ENCODE measurements around the gene CDX1.

Gene CDX1

GRCh38 chr5:150176745-150177477 is 10.3 kb downstream of the CDX1 start:
- Histone ChIP-seq H3K9ac (ENCODE audit: low read length) (no peak overlapping the region), H3K4me1 (ENCODE audit: control insufficient read depth, insufficient read depth, low read length) (no peaks in the 10 kb centered on the region), H3K36me3 (ENCODE audit: control insufficient read depth, insufficient read depth, low read length) (no peaks in the 10 kb centered on the region), H3K27me3 (ENCODE audit: control insufficient read depth, insufficient read depth, low read length) (no peaks in the 10 kb centered on the region), H3K4me3 (ENCODE audit: low read length) (no peak overlapping the region), H3K27ac (ENCODE audit: low read depth, low read length) (no peak overlapping the region)

DNA sequence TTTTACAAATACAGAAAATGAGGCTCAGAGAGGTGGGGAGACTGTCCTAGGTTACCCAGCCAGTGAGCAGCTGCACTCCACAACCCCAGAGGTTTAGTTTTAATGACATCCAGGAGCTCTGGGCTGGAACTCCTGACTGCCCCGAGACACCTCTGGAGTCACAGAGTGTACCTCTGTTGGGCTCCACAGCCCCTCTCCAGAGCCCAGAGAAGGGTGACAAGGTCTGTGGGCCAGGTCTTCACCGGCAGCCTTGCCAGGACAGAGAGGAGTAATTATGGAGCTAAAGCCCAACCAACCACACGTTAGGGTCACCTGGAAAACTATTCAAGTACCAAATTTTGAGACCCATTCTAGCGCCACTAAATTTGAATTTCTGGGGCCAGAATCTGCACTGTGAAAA is 11.1 kb downstream of the CDX1 start:
- no peak overlapping the region for H3K27ac ChIP-seq (ENCODE audit: low read depth, low read length)
- H3K4me1 ChIP-seq (ENCODE audit: control insufficient read depth, insufficient read depth, low read length), result no peaks in the 10 kb centered on the region
- H3K9ac ChIP-seq (ENCODE audit: low read length), result no peak overlapping the region
- H3K27me3 ChIP-seq (ENCODE audit: control insufficient read depth, insufficient read depth, low read length), result no peaks in the 10 kb centered on the region
- no peaks in the 10 kb centered on the region for H3K36me3 ChIP-seq (ENCODE audit: control insufficient read depth, insufficient read depth, low read length)
- H3K4me3 ChIP-seq (ENCODE audit: low read length), result no peak overlapping the region

- no peak overlapping the region for H3K27ac ChIP-seq (ENCODE audit: low read depth, low read length)
- H3K36me3 ChIP-seq (ENCODE audit: control insufficient read depth, insufficient read depth, low read length), result no peaks in the 10 kb centered on the region
- no peaks in the 10 kb centered on the region for H3K27me3 ChIP-seq (ENCODE audit: control insufficient read depth, insufficient read depth, low read length)
- H3K4me3 ChIP-seq (ENCODE audit: low read length), result no peak overlapping the region
- no peaks in the 10 kb centered on the region for H3K4me1 ChIP-seq (ENCODE audit: control insufficient read depth, insufficient read depth, low read length)
- H3K9ac ChIP-seq (ENCODE audit: low read length), result no peak overlapping the region
Measured at GRCh38 chr5:150178262-150178661, 11.7 kb downstream of the CDX1 start.

DNA sequence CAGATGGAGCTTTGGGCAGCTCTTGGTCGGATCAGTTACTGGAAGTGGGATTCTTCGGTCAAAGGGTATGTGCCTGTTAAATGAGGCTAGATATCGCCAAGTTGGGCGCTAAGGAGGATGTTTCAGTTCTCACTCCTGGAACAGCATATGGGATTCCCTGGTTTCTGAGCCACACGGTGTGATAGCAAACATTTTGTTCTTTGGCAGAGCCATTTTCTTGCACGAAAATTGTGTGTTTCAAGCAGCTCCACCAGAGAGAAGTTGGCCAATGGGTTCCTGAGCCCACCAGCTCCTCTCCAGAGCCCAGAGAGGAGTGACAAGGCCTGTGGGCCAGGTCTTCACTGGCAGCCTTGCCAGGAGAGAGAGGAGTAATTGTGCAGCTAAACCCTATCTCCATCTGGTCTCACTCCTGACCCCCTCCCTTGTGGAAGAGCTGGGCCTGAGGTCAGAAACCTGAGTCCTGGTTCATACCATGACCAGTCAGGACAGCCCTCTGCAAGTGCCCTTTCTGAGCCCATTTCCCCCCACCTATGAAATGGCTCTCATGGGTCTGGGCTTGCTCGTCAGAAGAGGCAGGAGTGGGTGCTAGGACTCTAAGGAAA is 12.5 kb downstream of the CDX1 start:
- Histone ChIP-seq H3K4me1 (ENCODE audit: control insufficient read depth, insufficient read depth, low read length) (no peaks in the 10 kb centered on the region), H3K36me3 (ENCODE audit: control insufficient read depth, insufficient read depth, low read length) (no peaks in the 10 kb centered on the region), H3K4me3 (ENCODE audit: low read length) (no peak overlapping the region), H3K9ac (ENCODE audit: low read length) (no peak overlapping the region), H3K27ac (ENCODE audit: low read depth, low read length) (no peak overlapping the region), H3K27me3 (ENCODE audit: control insufficient read depth, insufficient read depth, low read length) (no peaks in the 10 kb centered on the region)

- Histone ChIP-seq H3K4me3 (ENCODE audit: low read length) (no peak overlapping the region), H3K27ac (ENCODE audit: low read depth, low read length) (peak overlapping the region; percentile 7), H3K9ac (ENCODE audit: low read length) (no peak overlapping the region), H3K4me1 (ENCODE audit: control insufficient read depth, insufficient read depth, low read length) (no peaks in the 10 kb centered on the region), H3K27me3 (ENCODE audit: control insufficient read depth, insufficient read depth, low read length) (no peaks in the 10 kb centered on the region), H3K36me3 (ENCODE audit: control insufficient read depth, insufficient read depth, low read length) (no peaks in the 10 kb centered on the region)
Measured at GRCh38 chr5:150180241-150181026, 13.9 kb downstream of the CDX1 start.

- Histone ChIP-seq H3K9ac (ENCODE audit: low read length) (no peak overlapping the region), H3K4me3 (ENCODE audit: low read length) (no peak overlapping the region), H3K27me3 (ENCODE audit: control insufficient read depth, insufficient read depth, low read length) (no peaks in the 10 kb centered on the region), H3K27ac (ENCODE audit: low read depth, low read length) (no peak overlapping the region), H3K4me1 (ENCODE audit: control insufficient read depth, insufficient read depth, low read length) (no peaks in the 10 kb centered on the region), H3K36me3 (ENCODE audit: control insufficient read depth, insufficient read depth, low read length) (no peaks in the 10 kb centered on the region)
Measured at GRCh38 chr5:150181027-150181426, 14.4 kb downstream of the CDX1 start.

DNA sequence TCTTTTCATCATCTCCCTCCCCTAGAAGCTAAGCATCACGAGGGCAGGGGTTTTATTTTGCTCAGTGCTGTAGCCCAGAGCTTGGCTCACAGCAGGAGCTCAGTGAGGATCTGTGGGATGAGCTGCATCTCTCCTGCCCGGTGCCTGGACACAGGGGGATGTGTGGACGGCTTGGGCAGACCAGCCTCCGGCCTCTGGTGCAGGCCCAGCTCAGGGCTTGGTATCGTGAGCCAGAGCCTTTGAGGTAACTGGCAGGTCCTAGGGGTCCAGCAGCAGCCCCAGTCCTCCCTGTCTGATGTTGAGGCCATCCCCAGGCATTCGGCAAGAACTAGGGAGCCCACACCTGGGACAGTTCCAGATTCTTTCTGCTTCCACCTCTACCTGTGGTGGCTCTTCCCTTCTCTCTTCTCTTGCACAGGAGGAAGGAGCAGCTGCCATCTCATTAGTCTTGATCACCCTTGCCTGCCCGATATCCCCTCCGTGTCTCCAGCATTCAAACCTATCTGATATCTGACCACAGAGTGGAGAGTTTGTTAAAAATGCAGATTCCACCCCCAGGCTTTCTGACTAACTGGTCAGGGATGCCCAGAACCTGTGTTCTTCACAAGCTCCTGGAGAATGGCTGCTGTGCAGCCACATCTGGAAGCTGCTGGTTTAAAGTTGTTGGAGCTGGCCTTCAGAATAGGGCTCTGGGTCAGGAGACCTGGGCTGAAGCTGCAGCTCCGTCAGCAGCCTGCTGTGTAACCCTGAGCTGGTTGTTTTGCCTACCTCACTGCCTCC is 15.4 kb downstream of the CDX1 start:
- no peak overlapping the region for H3K27ac ChIP-seq (ENCODE audit: low read depth, low read length)
- H3K4me3 ChIP-seq (ENCODE audit: low read length), result no peak overlapping the region
- H3K4me1 ChIP-seq (ENCODE audit: control insufficient read depth, insufficient read depth, low read length), result no peaks in the 10 kb centered on the region
- no peaks in the 10 kb centered on the region for H3K36me3 ChIP-seq (ENCODE audit: control insufficient read depth, insufficient read depth, low read length)
- no peak overlapping the region for H3K9ac ChIP-seq (ENCODE audit: low read length)
- no peaks in the 10 kb centered on the region for H3K27me3 ChIP-seq (ENCODE audit: control insufficient read depth, insufficient read depth, low read length)

DNA sequence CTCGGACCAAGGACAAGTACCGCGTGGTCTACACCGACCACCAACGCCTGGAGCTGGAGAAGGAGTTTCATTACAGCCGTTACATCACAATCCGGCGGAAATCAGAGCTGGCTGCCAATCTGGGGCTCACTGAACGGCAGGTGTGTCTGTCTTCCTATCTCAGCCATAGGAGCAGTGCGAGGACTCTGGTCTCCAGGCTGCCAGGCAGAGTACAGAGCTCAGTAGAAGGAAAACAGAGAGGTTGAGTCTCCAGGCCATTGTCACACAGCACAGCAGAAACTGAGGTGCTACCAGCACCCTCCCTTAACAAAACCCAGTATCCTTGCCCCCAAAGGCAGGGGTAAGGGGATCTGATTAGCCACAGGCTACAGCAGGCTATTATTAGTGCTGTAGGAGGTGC is 16.2 kb downstream of the CDX1 start:
- Histone ChIP-seq H3K27me3 (ENCODE audit: control insufficient read depth, insufficient read depth, low read length) (no peaks in the 10 kb centered on the region), H3K4me3 (ENCODE audit: low read length) (no peak overlapping the region), H3K4me1 (ENCODE audit: control insufficient read depth, insufficient read depth, low read length) (no peaks in the 10 kb centered on the region), H3K36me3 (ENCODE audit: control insufficient read depth, insufficient read depth, low read length) (no peaks in the 10 kb centered on the region), H3K27ac (ENCODE audit: low read depth, low read length) (no peak overlapping the region), H3K9ac (ENCODE audit: low read length) (no peak overlapping the region)

DNA sequence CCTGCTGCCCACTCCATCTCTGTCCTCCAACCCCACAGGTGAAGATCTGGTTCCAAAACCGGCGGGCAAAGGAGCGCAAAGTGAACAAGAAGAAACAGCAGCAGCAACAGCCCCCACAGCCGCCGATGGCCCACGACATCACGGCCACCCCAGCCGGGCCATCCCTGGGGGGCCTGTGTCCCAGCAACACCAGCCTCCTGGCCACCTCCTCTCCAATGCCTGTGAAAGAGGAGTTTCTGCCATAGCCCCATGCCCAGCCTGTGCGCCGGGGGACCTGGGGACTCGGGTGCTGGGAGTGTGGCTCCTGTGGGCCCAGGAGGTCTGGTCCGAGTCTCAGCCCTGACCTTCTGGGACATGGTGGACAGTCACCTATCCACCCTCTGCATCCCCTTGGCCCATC is 16.9 kb downstream of the CDX1 start:
- H3K9ac ChIP-seq (ENCODE audit: low read length), result no peak overlapping the region
- H3K36me3 ChIP-seq (ENCODE audit: control insufficient read depth, insufficient read depth, low read length), result no peaks in the 10 kb centered on the region
- H3K27me3 ChIP-seq (ENCODE audit: control insufficient read depth, insufficient read depth, low read length), result no peaks in the 10 kb centered on the region
- H3K27ac ChIP-seq (ENCODE audit: low read depth, low read length), result no peak overlapping the region
- no peak overlapping the region for H3K4me3 ChIP-seq (ENCODE audit: low read length)
- no peaks in the 10 kb centered on the region for H3K4me1 ChIP-seq (ENCODE audit: control insufficient read depth, insufficient read depth, low read length)

GRCh38 chr5:150184006-150184405 is 17.4 kb downstream of the CDX1 start:
- Histone ChIP-seq H3K36me3 (ENCODE audit: control insufficient read depth, insufficient read depth, low read length) (no peaks in the 10 kb centered on the region), H3K4me1 (ENCODE audit: control insufficient read depth, insufficient read depth, low read length) (no peaks in the 10 kb centered on the region), H3K4me3 (ENCODE audit: low read length) (no peak overlapping the region), H3K27ac (ENCODE audit: low read depth, low read length) (no peak overlapping the region), H3K27me3 (ENCODE audit: control insufficient read depth, insufficient read depth, low read length) (no peaks in the 10 kb centered on the region), H3K9ac (ENCODE audit: low read length) (no peak overlapping the region)

GRCh38 chr5:150184990-150185912 is 18.7 kb downstream of the CDX1 start:
- H3K9ac ChIP-seq (ENCODE audit: low read length), result no peak overlapping the region
- H3K4me3 ChIP-seq (ENCODE audit: low read length), result no peak overlapping the region
- no peak overlapping the region for H3K27ac ChIP-seq (ENCODE audit: low read depth, low read length)

More at GRCh38 chr5:150184990-150185912, 18.7 kb downstream of the CDX1 start:
- no peaks in the 10 kb centered on the region for H3K4me1 ChIP-seq (ENCODE audit: control insufficient read depth, insufficient read depth, low read length)
- no peaks in the 10 kb centered on the region for H3K36me3 ChIP-seq (ENCODE audit: control insufficient read depth, insufficient read depth, low read length)
- peaks cover 9% of the 10 kb centered on the region for H3K27me3 ChIP-seq (ENCODE audit: control insufficient read depth, insufficient read depth, low read length)
